ENCODE measurements around the gene EFHC2. TPM values are rescaled to one million over a fixed set of nuclear protein-coding genes. Genes with fewer than 3 reads are reported as not detected.

EFHC2 gene, protein sequence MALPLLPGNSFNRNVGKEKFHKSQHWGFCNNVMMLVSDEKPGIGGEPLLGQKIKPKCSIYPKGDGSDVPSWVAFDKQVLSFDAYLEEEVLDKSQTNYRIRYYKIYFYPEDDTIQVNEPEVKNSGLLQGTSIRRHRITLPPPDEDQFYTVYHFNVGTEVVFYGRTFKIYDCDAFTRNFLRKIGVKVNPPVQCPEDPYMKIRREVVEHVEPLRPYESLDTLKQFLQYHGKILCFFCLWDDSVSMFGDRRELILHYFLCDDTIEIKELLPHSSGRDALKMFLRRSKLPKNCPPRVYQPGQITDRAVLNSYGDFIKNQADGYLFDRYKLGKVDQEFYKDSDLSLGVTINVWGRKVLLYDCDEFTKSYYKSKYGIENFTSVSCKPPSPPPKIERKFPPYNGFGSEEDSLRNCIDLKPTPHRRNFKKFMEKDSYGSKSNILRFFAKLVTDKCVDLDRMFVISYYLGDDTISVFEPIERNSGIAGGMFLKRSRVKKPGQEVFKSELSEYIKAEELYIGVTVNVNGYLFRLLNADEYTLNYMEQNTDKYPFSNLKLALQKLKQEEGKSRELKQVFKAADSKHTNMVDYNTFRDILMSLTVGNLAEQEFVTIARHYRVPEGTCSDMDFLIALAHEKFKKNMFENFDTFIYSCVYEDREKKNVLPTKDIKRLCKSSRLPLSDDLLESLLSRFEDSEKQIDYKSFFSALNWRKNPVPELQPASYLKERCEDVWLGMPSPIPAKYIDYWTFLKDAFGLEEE
- total RNA-seq (2014; rRNA removed; shearing (Covaris generic)) = not detected in 2 replicates
- not detected in 2 replicates for polyA plus RNA-seq (2015; cell fraction: cytosol; rRNA removed)
- polyA plus RNA-seq (2015; cell fraction: nucleus; rRNA removed) = 0.20 TPM in 1 of 2 replicates, not detected in the other

DNA sequence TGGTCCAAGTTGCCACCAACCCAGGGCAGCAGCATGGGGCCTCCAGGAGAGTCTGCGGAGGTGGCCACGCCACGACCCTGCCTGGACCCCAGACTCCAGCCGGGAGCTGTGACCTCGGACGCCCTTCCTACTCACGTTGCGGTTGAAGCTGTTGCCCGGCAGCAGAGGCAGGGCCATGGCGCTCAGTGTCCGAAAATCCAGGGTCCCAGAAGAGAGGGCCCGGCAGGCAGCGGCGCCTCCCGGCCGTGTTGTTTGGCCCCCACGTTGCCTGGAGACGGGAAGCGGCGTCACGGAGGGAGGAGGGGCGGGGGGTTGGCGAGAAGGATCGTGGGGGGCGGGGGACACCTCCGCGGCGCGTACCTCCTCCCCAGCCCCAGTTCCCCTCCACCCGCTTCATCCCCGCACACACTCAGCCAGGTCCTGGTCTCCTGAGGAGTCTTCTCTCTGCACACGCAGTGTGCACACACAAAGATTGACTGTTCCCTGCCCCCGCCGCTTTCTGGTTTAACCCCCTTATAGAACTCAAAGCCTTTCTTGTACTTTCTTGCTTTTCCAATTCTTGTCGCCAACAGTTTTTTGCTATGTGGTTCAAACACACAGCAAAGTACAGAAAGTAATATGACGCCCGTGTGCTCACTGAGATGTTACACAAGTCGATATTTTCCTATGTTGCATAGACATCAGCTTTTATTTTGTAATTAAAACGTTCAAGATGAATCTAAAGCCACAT lies at the start of gene EFHC2:
Gene EFHC2, minus strand, starts transcription at position 261 of the 730 bp plus-strand sequence. Its CDS starts 84 bp downstream, at position 177.
- no peak for DNase-seq (ENCODE audit: low read depth, low spot score)
- in situ Hi-C loops (cut with HindIII; ENCODE audit: low pct_unique_long_range_greater_than_20kb, low sequenced_read_pairs) = no loop called here

DNA sequence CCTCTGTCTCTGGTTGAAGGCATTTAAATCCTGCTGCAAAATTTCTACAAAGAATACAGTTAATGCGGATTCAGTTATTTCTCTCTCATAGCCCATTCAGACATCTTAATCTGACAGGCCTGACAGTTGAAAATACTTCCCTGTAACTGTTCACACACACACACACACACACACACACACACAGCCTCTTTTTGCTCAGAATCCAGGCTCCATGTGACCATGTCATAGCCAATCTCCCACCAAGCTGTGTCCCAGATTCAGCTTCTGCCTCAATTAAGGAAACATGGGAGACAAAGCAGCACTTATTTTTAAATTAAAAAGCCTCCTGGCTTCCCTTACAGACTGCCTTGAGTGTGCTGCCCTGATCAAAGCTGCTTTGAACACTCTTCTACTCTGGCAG lies 49.3 kb upstream of the EFHC2 start:
- DNase-seq (ENCODE audit: low read depth, low spot score) = peak; percentile 3
- in situ Hi-C loops (cut with HindIII; ENCODE audit: low pct_unique_long_range_greater_than_20kb, low sequenced_read_pairs) = no loop called here

- DNase-seq (ENCODE audit: low read depth, low spot score) = no peak
- in situ Hi-C loops (cut with HindIII; ENCODE audit: low pct_unique_long_range_greater_than_20kb, low sequenced_read_pairs) = no loop called here
Measured at GRCh38 chrX:44384688-44385338, 41.3 kb upstream of the EFHC2 start.

DNA sequence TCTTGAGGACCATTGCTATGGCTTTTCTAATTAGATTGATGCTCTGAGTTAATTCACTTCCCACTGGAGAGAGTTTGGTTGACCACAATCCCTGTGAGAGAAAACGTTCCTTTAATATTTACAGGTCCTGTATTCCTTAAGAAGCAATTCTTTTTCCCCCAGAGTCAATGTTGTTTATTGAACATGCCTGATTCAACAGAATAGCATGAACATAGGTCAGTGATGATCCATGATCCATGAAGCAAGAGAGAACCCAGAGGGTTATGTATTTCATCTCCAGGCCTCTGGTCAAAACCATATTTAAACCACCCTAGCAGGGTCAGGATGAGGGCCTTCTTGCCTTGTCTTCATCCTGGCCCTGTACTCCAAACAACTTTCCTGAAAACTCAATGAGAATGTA lies 39.4 kb upstream of the EFHC2 start:
- in situ Hi-C loops (cut with HindIII; ENCODE audit: low pct_unique_long_range_greater_than_20kb, low sequenced_read_pairs) = no loop called here
- DNase-seq (ENCODE audit: low read depth, low spot score) = no peak

GRCh38 chrX:44352758-44353157 lies 9.3 kb upstream of the EFHC2 start:
- DNase-seq (ENCODE audit: low read depth, low spot score) = no peak
- in situ Hi-C loops (cut with HindIII; ENCODE audit: low pct_unique_long_range_greater_than_20kb, low sequenced_read_pairs) = no loop called here

DNA sequence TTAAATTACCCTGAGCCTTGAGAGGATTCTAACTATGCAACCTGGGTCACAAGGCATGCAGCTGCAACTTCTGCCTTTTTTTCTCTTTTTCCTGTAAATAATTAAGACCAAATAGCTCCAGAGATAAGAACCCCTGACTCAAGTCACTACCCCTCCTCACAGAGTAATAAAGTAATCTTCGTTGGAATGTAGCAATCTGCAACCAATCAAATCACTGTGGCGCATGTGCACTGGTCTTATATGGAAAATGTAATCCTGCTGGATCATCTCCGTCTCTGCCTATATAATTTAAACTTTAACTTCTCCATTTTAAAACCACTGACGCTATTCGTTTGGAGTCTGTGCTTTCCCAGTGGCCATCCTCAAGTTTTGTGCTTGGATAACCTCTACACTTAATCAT lies 6.1 kb upstream of the EFHC2 start:
- no peak for DNase-seq (ENCODE audit: low read depth, low spot score)
- in situ Hi-C loops (cut with HindIII; ENCODE audit: low pct_unique_long_range_greater_than_20kb, low sequenced_read_pairs) = no loop called here

- DNase-seq (ENCODE audit: low read depth, low spot score) = no peak
- in situ Hi-C loops (cut with HindIII; ENCODE audit: low pct_unique_long_range_greater_than_20kb, low sequenced_read_pairs) = no loop called here
Measured at GRCh38 chrX:44344687-44345086, 1.2 kb upstream of the EFHC2 start.

- no peak for DNase-seq (ENCODE audit: low read depth, low spot score)
- in situ Hi-C loops (cut with HindIII; ENCODE audit: low pct_unique_long_range_greater_than_20kb, low sequenced_read_pairs) = no loop called here
Measured at GRCh38 chrX:44344194-44344593, 722 bp upstream of the EFHC2 start.

DNA sequence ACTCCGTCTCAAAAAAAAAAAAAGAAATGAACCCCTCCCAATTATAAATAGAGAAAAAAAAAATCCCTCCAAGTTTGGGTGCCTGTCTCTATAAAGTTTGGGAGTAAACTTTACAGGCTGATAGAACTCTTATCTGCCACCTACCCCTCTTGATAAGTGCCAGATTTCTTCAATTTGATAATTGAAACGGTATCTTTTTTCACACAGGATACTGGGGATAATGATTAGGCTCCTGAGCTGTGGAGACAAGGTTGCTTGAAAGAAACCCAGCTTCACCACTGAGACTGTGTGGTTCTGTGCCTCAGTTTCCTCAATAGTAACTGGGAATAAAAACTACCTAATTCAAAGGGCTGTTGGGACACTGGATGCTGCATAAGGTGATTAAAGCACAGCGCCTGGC lies 606 bp downstream of the EFHC2 start:
- in situ Hi-C loops (cut with HindIII; ENCODE audit: low pct_unique_long_range_greater_than_20kb, low sequenced_read_pairs) = no loop called here
- DNase-seq (ENCODE audit: low read depth, low spot score) = no peak

GRCh38 chrX:44338361-44338760 lies 5.1 kb downstream of the EFHC2 start:
- in situ Hi-C loops (cut with HindIII; ENCODE audit: low pct_unique_long_range_greater_than_20kb, low sequenced_read_pairs) = no loop called here
- no peak for DNase-seq (ENCODE audit: low read depth, low spot score)

- DNase-seq (ENCODE audit: low read depth, low spot score) = no peak
- in situ Hi-C loops (cut with HindIII; ENCODE audit: low pct_unique_long_range_greater_than_20kb, low sequenced_read_pairs) = no loop called here
Measured at GRCh38 chrX:44332437-44332836, 11.0 kb downstream of the EFHC2 start.

GRCh38 chrX:44330227-44330626 lies 13.2 kb downstream of the EFHC2 start:
- in situ Hi-C loops (cut with HindIII; ENCODE audit: low pct_unique_long_range_greater_than_20kb, low sequenced_read_pairs) = no loop called here
- no peak for DNase-seq (ENCODE audit: low read depth, low spot score)

DNA sequence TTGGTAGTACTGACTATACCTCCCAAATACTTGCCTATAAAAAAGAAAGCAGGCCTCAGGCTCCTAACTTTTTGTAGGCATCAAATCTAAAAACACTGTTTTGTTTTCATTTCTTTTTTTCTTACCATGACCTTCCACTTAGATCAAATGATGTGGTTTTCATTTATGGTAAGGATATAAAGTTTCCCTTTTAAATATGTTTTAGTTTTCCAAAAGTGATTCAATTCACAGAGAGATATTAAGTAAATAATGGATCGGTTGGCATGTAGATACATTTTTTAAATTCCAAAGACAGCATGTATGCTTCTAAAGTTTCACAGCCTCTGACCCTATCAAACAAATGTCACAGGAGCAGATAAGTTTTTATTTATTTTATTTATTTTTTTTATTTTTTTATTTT lies 23.9 kb downstream of the EFHC2 start:
- in situ Hi-C loops (cut with HindIII; ENCODE audit: low pct_unique_long_range_greater_than_20kb, low sequenced_read_pairs) = no loop called here
- no peak for DNase-seq (ENCODE audit: low read depth, low spot score)

- in situ Hi-C loops (cut with HindIII; ENCODE audit: low pct_unique_long_range_greater_than_20kb, low sequenced_read_pairs) = no loop called here
- no peak for DNase-seq (ENCODE audit: low read depth, low spot score)
Measured at GRCh38 chrX:44317181-44317580, 26.3 kb downstream of the EFHC2 start.

- in situ Hi-C loops (cut with HindIII; ENCODE audit: low pct_unique_long_range_greater_than_20kb, low sequenced_read_pairs) = no loop called here
- DNase-seq (ENCODE audit: low read depth, low spot score) = no peak
Measured at GRCh38 chrX:44314808-44315207, 28.7 kb downstream of the EFHC2 start.

DNA sequence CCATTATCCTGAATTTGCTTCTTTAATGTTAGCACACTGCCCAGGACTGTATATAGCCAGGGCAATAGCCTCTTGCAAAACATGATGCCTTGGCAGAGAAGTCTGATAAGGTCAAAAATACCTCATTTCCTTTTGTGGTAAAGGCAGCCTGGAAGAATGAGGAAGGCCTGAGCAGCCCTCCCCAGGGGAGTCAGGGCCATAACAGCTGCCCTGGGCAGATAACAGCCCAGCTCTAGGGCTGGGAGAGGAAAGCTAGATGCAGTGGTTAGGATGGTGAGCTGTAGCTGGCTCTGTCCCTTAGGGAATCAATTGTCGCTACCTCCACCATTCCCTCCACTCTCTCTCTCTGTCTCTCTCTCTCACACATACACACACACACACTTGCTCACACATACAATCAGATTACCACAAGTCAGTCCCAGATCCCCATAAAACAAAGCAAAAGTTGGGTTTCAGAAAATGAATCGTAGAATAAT lies 29.2 kb downstream of the EFHC2 start:
- DNase-seq (ENCODE audit: low read depth, low spot score) = peak; percentile 21
- in situ Hi-C loops (cut with HindIII; ENCODE audit: low pct_unique_long_range_greater_than_20kb, low sequenced_read_pairs) = no loop called here

GRCh38 chrX:44312421-44312820 lies 31.1 kb downstream of the EFHC2 start:
- in situ Hi-C loops (cut with HindIII; ENCODE audit: low pct_unique_long_range_greater_than_20kb, low sequenced_read_pairs) = no loop called here
- DNase-seq (ENCODE audit: low read depth, low spot score) = no peak

DNA sequence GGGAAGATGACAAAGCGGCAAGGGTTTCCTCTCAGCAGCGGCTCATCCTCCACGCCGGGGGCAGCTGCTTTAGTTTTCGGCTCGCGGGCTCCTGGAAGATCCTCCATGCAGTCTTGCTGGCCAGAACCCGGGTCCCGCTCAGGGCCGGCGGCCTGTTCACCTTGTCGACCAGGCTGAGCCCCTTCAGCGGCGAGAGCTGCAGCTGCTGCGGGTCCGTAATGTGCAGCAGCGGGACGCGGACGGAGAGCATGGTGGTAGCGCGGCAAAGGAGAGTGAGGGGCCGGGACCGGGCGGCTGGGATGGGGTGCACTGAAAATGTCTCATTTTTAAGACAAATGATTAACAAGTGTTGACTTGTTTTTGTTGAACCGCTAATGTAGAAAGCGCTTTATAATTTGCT lies 33.2 kb downstream of the EFHC2 start:
- DNase-seq (ENCODE audit: low read depth, low spot score) = no peak
- in situ Hi-C loops (cut with HindIII; ENCODE audit: low pct_unique_long_range_greater_than_20kb, low sequenced_read_pairs) = no loop called here
